Suppressor macrophage treated with lipopolysaccharide for 1 hour (primary cell): ENCODE data around the gene ABLIM1.

Source experiments
- DNase-seq, 3 donors: peaks; one replicate each; pipeline ENCODE4 v3.0.0-alpha.2; 2020 to 2022

Gene ABLIM1

GRCh38 chr10:114543456-114543855, 114.6 kb downstream of the ABLIM1 start:
- no peak for DNase-seq

DNA sequence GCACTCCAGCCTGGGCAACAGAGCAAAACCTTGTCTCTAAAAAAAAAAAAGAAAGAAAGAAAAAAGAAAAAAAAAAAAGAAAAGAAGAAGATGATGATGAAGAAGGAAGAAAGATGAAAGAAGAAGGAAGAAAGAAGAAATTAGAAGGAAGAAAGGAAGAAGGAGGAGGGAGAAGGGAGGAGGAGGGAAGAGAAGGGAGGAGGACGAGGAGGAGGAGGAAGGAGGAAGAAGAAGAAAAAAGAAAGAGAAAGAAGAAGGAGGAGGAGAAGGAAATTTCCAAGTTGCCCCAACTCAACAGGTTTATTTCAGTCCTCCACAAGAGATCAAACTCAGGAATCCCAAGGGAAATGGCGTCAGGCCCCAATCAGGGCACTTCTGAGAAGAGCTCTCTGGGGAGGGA, 115.7 kb downstream of the ABLIM1 start:
- DNase-seq, result no peak

GRCh38 chr10:114541797-114542160, 116.3 kb downstream of the ABLIM1 start:
- DNase-seq, result no peak

DNA sequence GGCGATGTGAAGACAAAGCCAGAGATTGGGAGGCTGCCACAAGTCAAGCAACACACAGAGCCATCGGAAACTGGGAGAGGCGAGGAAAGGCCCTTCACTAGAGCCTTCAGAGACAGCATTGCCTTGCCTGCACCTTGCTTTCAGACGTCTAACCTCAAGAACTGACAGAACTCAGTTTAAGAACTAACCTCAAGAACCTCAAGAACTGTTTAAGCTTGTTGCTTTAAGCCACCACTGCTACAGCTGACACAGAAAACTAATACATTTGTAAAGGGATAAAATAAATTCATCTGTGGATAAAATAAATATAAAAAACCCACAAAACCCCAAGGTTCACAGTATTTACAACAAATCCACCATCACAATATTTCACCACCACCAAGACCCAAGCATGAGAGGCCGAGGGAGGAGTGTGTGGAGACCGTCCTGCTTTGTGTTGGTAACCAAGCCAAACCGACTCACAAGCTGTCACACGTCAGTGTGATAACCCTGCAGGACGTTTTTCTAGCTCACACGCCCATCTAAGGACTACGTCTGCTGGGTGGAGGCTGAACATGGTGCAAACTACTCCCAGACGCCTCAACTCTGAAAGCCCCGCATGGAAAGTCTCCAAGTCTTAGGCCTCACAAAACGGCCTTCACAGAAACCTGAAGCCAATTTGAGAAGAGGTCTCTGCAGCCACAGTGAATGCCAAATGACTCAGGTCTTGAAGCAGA, 116.8 kb downstream of the ABLIM1 start:
- no peak for DNase-seq

GRCh38 chr10:114540236-114540635, 117.8 kb downstream of the ABLIM1 start:
- no peak for DNase-seq

- no peak for DNase-seq
Measured at GRCh38 chr10:114539623-114540022, 118.5 kb downstream of the ABLIM1 start.

DNA sequence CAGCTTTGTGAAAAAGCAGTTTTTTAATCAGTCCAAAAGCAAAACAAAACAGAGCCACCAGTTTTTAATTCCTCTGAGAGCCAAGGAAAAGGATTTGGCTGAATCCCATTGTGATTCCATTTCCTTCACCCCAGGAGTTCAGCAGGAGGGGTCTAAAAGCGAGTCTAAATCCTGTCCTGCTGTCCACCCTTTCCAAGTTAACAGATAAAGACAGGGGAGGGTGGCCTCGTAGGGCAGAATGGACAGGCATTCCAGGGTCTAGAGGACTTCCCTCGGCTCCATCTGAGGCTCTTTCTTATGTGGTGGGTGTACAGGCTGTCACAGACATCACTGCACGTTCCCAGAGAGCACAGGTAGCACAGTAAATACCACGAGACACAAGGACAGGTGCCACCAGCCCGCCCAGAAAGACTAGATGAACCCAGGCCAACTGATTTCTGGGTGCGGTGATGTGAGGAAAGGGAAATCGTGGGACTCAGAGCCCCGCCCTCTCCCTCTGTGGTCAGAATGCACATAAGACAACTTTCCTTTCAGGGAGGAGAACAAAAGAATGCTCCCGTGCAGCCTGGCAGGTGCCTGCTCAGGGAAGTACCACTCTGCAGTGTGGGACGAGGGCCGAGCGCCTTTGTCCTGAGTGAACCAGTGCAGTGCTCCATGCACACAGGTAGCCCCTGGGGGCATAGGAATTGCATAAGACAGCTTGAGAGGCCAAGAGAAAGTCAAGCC, 119.7 kb downstream of the ABLIM1 start:
- peak in 2 of 3 donors; percentile 8 to 24 for DNase-seq

- no peak for DNase-seq
Measured at GRCh38 chr10:114537736-114538135, 120.3 kb downstream of the ABLIM1 start.

DNA sequence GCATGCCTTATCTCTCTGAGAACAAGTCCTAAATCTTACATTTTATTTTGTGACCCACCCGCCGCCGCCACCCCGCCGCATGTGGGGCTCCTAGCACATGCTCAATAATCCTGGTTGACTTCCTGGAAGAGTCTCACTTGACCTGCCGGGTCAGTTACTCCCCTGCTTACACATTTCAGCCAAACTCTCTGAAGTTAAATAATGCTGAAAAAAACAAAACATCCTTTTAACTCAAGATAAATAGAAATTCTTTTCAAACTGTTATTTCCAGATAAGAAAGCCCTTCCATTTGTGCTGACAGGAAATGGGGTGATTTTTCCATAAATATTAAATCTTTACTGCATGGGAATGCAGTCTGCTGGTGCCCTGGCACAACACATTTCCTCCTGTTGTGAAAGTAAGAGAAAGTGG, 123.5 kb downstream of the ABLIM1 start:
- no peak for DNase-seq

- no peak for DNase-seq
Measured at GRCh38 chr10:114532226-114532625, 125.8 kb downstream of the ABLIM1 start.

DNA sequence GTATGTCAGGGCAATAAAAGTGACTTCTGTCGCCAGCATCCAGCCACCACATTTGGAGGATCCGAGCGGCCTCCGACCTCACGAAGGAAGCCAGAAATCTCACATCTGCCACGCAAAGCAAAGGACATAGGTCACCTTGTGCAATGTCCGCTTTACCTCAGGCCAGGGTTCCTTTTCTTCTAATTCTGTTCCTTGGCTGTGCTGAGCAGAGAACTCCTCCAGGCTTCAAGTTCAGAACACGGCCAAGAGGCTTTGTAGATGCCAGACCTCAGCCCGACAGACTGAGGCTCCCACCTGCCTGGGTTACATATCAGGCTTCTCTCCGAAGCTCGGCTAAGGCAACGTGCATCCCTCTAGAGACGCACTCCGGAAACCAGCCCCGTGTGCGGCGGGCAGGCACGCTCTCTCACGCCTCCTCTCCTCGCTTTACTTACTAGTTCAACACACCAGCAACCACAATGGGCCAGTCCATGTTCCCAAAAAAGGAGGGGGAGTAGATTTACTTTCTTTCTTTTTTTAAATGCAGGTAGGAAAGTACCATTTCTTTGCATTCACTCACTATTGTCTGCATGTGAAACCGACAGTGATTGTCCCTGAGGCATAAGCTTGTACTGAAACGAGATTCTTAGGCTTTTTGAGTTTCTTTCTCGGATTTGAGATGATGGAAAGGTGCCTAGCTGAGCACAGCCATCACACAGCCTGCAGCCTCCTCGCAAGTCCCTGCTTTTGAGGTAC, 131.4 kb downstream of the ABLIM1 start:
- DNase-seq, result peak; percentile 32 to 45 (median 37)

- DNase-seq, result peak; percentile 26 to 60 (median 41)
Measured at GRCh38 chr10:114526126-114526503, 132.0 kb downstream of the ABLIM1 start.

- no peak for DNase-seq
Measured at GRCh38 chr10:114525368-114525949, 132.6 kb downstream of the ABLIM1 start.

DNA sequence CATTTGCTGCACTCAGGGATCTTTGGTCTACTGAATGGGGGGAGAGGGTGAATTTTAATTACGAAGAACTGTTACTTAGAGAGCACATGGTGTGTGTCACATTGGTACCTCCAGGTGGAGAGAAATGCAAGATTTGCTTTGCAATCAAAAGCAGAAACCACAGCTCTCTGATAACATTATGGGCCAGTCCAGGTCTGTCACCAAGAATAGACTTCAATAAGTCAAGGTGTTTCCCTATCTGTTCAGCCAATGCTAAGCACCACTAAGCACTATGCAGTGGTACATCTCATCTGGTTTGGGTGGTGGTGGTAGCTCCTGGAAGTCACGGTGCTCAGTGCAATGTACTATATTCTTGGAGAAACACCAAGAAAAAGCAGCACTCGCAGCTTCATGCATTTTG, 134.2 kb downstream of the ABLIM1 start:
- no peak for DNase-seq

DNA sequence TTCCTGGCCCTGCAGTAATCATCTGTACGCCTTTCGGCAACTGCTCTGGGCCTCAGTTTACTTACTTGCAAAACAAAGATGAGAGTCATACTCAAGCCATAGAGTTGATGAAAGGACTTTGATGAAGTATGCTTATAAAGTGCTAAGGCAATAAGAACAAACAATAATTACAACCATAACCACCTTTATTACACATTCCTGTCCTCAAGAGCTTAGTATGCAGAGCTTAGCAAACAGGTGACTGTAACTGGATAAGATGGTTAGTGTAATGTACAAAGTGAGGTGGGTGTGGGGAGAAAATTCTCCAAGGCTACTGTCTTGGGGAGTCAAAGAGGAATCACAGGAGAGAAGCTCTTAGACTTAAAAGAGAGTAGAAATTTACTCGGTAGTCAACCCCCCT, 136.8 kb downstream of the ABLIM1 start:
- no peak for DNase-seq

DNA sequence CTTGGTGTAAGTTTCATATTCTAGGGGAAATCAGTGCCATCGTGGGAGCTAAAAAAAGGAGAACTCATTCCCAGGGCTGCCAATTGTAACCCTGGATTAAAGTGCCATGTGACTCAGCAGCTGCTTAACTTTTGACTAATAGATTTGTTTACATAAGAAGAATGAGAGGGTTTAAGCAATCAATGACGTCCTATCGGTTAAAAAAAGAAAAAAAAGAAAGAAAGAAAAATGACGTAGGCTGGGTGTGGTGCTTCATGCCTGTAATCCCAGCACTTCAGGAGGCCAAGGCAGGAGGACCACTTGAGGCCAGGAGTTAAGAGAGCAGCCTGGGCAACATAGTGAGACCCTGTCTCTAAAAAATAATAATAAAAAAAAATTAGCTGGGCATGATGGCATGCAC, 137.6 kb downstream of the ABLIM1 start:
- DNase-seq, result peak; percentile 76 to 91 (median 84)

- DNase-seq, result no peak
Measured at GRCh38 chr10:114519756-114520293, 138.2 kb downstream of the ABLIM1 start.

DNA sequence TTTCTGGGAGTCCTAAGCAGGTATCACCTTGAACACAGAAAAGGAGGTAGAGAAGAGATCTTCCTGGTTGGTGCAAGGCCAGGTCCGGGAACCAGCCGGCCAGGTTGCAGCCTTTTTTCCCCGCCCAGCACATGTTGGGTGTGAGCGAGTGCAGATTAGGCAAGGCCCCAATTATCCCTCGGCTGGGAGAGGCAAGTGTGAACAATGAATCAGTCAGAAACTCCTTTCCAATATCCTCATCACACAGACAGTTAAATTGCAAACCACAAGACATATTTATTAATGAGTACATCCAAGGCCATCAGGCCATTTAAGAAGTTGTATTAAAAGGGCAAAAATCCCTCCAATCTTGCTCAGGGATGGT, 138.8 kb downstream of the ABLIM1 start:
- DNase-seq, result no peak

GRCh38 chr10:114518401-114519305, 139.4 kb downstream of the ABLIM1 start:
- DNase-seq, result peak in 2 of 3 donors; percentile 20 to 33

DNA sequence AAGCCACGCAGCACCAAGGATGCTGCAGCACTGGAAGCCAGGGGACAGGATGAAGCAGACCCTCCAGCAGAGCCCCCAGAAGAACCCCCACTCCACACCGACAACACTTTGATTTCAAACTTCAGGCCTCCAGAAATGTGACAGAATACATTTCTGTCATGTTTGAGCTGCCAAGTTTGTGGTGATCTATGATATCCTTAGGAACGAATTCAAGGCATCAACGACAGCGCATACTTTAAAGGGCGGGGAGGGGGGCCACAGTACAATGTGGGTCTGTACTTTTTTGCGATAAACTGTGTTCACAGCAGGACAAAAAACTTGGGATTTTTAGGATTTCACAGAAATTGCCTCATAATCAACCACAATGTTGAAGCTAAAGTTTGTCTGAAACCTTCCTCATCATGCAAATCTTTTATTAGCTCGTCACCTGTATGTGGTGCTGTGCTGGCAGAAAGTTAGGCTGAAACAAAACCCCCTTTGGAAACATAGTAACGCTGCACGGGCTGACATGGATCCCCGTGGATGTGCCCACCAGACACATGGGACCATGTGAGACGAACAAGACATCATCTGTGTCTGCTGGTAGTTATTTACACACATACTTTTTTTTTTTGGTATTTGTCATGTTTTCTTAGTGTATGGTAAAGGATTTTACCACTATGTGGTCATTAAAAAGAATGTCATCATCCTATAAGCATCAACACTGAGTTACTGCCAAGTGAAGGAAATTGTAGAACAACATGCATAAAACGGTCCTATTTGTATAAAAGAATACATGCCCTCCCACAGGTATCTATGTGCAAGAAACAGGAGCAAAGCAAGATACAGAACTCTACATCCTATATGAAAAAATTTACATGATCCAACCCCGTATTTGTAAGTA, 140.5 kb downstream of the ABLIM1 start:
- no peak for DNase-seq

GRCh38 chr10:114516356-114516755, 141.7 kb downstream of the ABLIM1 start:
- no peak for DNase-seq
